ENCODE measurements around the gene TTC9. TPM values are rescaled to one million over a fixed set of nuclear protein-coding genes. Genes with fewer than 3 reads are reported as not detected.

Gene TTC9
- total and polyA plus RNA-seq, 7 donors: 0.16 to 3.6 (median 0.66) TPM; not detected in 1

- intact Hi-C loops (cut with DNase I): no loop called here
- Histone ChIP-seq H3K9me3 (no peaks in the 10 kb centered on the region), H3K4me1 (peaks cover 0 to 5% (median 0%) of the 10 kb centered on the region in 4 donors), H3K27ac (no peak overlapping the region), H3K4me3 (no peak overlapping the region), H3K36me3 (no peaks in the 10 kb centered on the region), H3K27me3 (no peaks in the 10 kb centered on the region)
- TF ChIP-seq POLR2AphosphoS5 (IDR thresholded peaks at IDR 0.05) (no peak), CTCF (IDR thresholded peaks at IDR 0.05) (no peak), POLR2A (IDR thresholded peaks at IDR 0.05) (no peak), EP300 (IDR thresholded peaks at IDR 0.05) (no peak)
- no peak for DNase-seq
Measured at GRCh38 chr14:70662080-70662479, 20.4 kb downstream of the TTC9 start.

- Histone ChIP-seq H3K4me1 (peaks cover 0 to 5% (median 0%) of the 10 kb centered on the region in 4 donors), H3K4me3 (no peak overlapping the region), H3K27me3 (no peaks in the 10 kb centered on the region), H3K27ac (no peak overlapping the region), H3K9me3 (no peaks in the 10 kb centered on the region), H3K36me3 (no peaks in the 10 kb centered on the region)
- intact Hi-C loops (cut with DNase I): no loop called here
- TF ChIP-seq POLR2AphosphoS5 (IDR thresholded peaks at IDR 0.05) (no peak), CTCF (IDR thresholded peaks at IDR 0.05) (no peak), POLR2A (IDR thresholded peaks at IDR 0.05) (no peak), EP300 (IDR thresholded peaks at IDR 0.05) (no peak)
- no peak for DNase-seq
- 93% methylated on average over 4 of the region's 4 CpGs for WGBS, 2 donors
Measured at GRCh38 chr14:70662816-70663215, 21.1 kb downstream of the TTC9 start.

- no peak for TF ChIP-seq EP300 (IDR thresholded peaks at IDR 0.05)
- no peak for TF ChIP-seq POLR2A (IDR thresholded peaks at IDR 0.05)
- no peak for TF ChIP-seq CTCF (IDR thresholded peaks at IDR 0.05)
- TF ChIP-seq POLR2AphosphoS5 (IDR thresholded peaks at IDR 0.05): no peak
- H3K4me3 ChIP-seq: no peak overlapping the region
- H3K36me3 ChIP-seq: no peaks in the 10 kb centered on the region
- peaks cover 0 to 5% (median 0%) of the 10 kb centered on the region in 4 donors for H3K4me1 ChIP-seq
- H3K9me3 ChIP-seq: no peaks in the 10 kb centered on the region
- intact Hi-C loops (cut with DNase I): no loop called here
- H3K27me3 ChIP-seq: no peaks in the 10 kb centered on the region
- DNase-seq: no peak
- 69 to 70% methylated on average over 4 of the region's 4 CpGs for WGBS, 2 donors
- H3K27ac ChIP-seq: no peak overlapping the region
Measured at GRCh38 chr14:70663707-70664179, 22.0 kb downstream of the TTC9 start.

- Histone ChIP-seq H3K4me1 (peaks cover 0 to 5% (median 0%) of the 10 kb centered on the region in 4 donors), H3K4me3 (no peak overlapping the region), H3K27me3 (no peaks in the 10 kb centered on the region), H3K27ac (no peak overlapping the region), H3K36me3 (no peaks in the 10 kb centered on the region), H3K9me3 (no peaks in the 10 kb centered on the region)
- intact Hi-C loops (cut with DNase I): no loop called here
- DNase-seq: no peak
- WGBS, 2 donors: 77% methylated on average over 6 of the region's 6 CpGs
- TF ChIP-seq POLR2AphosphoS5 (IDR thresholded peaks at IDR 0.05) (no peak), CTCF (IDR thresholded peaks at IDR 0.05) (no peak), POLR2A (IDR thresholded peaks at IDR 0.05) (no peak), EP300 (IDR thresholded peaks at IDR 0.05) (no peak)
Measured at GRCh38 chr14:70664698-70665447, 23.2 kb downstream of the TTC9 start.
